Stimulated activated CD4-positive, alpha-beta T cell treated with anti-CD3 and anti-CD28 coated beads, Interleukin-4, amount 100 ng/mL, for 1 hour (primary cell): Measurements from ENCODE around the gene TBC1D9.
"Not testable (repeated sequence)": the region's sequence is repeated elsewhere in the genome, so short reads cannot be mapped to it uniquely, and the experiment has no call there.

Experiments
- DNase-seq: peaks from one replicate; pipeline ENCODE4 v3.0.0-alpha.2; 2020

TBC1D9 gene

GRCh38 chr4:140752291-140753068, 3.7 kb downstream of the TBC1D9 start:
- DNase-seq = no peak

- no peak for DNase-seq
These were observed 5.7 kb downstream of the TBC1D9 start for GRCh38 chr4:140750470-140750869.

DNA sequence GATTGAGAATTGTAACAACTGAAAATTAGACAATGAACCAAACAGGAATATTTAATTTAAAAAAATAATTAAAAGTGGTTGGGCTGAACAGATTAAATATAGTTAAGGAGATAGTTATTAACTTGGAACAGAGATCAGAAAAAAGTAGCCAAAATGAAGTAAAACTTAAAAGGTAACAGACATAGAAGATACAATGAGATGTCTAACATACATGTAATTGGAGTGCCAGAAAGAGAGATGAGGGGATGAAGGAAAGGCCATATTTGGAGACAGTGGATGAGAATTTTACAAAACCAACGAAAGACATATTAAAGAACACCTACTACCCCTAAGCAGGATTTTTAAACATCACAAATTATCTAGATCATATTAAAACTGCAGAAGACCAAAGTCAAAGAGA, 8.0 kb downstream of the TBC1D9 start:
- no peak for DNase-seq

GRCh38 chr4:140746546-140746945, 9.6 kb downstream of the TBC1D9 start:
- not testable (repeated sequence) for DNase-seq

GRCh38 chr4:140744421-140744820, 11.8 kb downstream of the TBC1D9 start:
- DNase-seq = no peak

DNA sequence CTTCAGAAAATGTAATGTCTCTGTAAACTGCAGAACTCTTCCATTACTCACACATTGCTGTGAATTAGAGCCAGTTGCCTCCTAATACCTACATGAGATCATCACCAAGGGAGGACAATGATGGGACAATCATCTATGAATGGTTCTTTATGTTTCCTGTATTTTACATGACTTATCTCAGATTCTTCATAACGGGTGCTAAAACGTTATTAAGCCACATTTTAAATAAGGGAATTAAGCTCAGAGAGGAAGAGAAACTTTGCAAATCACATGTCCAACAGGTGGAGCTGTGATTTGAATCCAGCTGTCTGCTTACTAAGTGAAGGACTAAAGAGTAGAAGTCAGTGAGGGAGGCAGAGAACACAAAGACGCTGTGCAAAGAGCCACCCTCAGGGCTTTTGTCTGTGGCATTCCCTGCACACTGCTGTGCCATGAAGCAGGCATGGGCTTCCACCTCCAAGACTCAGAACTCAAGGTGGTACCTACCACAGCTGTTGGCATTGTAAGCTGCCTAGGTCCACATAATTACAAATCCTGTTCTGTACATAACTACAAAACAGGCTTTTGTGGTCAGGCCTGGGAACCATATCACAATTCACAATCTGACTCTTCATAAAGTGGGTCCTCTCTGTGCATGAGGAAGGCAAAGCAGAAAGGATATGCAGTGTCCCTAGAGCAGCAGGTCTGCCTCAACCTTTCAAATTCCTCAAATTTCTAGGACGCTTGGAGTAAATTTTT, 12.8 kb downstream of the TBC1D9 start:
- no peak for DNase-seq

DNA sequence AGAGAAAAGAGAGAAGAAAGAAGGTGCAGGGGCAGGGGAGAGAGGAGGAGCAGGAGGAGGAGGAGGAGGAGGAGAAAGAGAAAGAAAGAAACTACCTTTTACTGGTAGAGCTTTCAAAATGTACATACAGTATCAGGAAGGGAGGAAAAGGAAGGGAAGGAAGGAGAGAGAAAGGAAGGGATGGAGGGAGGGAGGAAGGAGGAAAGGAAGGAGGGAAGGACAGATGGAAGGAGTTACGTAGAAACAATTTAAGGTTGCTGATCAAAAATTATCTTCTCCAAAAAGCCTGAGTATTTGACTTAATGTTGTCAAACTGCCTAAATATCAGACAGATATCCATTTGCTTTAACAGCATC, 13.4 kb downstream of the TBC1D9 start:
- DNase-seq = no peak

- no peak for DNase-seq
These were observed 15.1 kb downstream of the TBC1D9 start for GRCh38 chr4:140740906-140741670.

GRCh38 chr4:140740422-140740821, 15.8 kb downstream of the TBC1D9 start:
- DNase-seq = no peak

GRCh38 chr4:140739971-140740370, 16.2 kb downstream of the TBC1D9 start:
- DNase-seq = no peak

DNA sequence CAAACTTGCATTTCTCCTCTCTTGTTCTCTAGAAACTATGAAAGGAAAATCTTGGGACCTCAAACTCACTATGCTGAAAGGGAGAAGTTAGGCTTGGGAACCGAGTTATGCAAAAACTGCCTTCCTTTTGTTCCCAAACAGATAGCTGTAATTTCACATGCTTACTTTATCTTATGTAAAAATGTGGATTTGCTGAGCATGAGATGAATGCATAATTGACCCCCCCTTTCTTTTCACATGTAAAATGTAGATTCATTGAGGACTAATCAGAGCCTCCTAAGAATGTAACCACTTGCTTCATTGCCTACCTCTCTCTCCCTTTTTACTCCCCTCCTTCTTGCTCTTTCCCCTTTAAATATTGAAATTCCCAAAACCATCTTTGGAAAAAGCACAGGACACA, 18.0 kb downstream of the TBC1D9 start:
- DNase-seq = no peak

GRCh38 chr4:140736669-140737343, 19.4 kb downstream of the TBC1D9 start:
- DNase-seq = no peak

- DNase-seq = no peak
These were observed 20.3 kb downstream of the TBC1D9 start for GRCh38 chr4:140735779-140736391.

DNA sequence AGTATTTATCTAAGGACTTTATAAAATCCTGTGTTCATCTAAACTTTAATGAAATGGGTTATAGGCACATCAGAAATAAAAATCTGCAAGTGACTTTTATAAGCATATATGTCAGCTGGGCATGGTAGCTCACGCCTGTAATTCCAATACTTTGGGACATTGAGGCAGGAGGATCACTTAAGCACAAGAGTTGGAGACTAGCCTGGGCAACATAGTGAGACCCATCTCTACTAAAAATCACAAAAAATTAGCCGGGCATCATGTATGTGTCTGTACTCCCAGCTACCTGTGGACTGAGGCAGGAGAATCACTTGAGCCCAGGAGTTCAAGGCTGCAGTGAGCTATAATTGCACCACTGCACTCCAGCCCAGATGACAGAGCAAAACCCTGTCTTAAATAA, 20.9 kb downstream of the TBC1D9 start:
- DNase-seq = no peak

DNA sequence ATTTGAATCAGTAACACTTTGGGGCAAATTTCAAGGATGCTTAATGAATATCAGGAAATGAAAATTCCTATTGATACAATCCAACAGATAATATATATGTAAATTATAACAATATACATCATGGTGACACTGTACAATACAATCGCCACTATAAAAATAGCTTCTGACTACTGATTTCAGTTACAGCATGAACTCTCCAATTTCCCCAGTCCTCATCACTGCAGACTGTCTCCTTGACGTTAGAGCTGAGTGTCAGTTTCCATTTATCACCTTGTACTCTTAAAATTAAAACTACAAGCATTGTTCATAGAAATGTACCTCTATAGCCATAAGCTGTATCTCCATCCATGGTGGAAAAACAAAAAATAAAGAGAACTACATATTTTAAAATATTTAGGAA, 23.4 kb downstream of the TBC1D9 start:
- DNase-seq = no peak

DNA sequence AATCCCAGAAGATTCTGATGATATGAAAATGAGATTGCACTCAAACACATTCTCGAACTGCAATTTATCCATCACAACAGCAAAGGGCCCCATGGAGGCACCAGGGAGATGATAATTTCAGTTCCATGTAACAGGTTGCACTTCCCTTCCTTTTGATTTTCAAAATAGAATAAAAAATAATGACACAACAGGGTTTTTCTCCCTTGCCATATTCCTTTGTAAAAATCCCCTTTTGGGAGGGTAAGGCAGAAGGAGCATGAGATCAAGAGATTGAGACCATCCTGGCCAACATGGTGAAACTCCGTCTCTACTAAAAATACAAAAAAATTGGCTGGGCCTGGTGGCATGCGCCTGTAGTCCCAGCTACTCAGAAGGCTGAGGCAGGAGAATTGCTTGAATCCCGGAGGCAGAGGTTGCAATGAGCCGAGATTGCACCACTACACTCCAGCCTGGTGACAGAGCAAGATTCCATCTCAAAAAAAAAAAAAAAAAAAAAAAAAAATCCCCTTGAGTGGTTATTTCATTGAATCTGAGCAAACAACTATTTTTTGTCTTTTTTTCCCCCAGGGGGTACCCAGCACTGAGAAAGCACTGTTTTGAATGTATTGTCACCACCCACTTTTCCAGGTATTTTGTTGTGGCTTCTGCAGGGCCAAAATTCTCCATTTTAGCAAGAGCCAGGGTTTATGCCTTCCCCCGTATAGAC, 26.7 kb downstream of the TBC1D9 start:
- DNase-seq = no peak

- no peak for DNase-seq
These were observed 29.2 kb downstream of the TBC1D9 start for GRCh38 chr4:140726776-140727500.

DNA sequence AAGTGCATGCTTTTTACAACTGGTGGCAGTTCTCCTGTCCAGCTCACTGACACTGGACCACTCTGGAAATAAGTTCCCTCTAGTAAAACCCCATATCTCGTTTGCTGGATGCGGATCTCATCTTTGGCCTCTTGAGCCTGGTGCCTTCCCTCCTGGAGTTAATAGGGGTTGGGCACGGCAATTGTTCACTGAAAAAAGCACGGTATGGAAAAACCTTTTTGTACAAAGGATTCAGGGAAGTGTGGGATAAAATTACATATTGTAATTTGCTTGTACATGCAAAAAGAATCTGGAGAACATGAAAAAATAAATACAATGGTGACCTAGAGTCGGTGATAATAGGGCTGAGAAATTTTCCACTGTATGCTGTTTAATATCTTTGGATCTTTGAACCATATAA, 30.6 kb downstream of the TBC1D9 start:
- DNase-seq = no peak

GRCh38 chr4:140724760-140725159, 31.4 kb downstream of the TBC1D9 start:
- no peak for DNase-seq

GRCh38 chr4:140720387-140721304, 35.5 kb downstream of the TBC1D9 start:
- no peak for DNase-seq
